GM12891 (cell line): ENCODE data around the gene ZNF618.

ENCODE experiments used
- DNase-seq: peaks from one replicate; pipeline ENCODE4 v3.0.0; 2011; ENCODE audit warnings: low spot score; ENCODE audit not compliant: insufficient read length
- FAIRE-seq: peaks from 2 replicates; lab custom pipeline; 2011; peaks lifted over from hg19 to GRCh38; lab: Jason Lieb, UNC
- PAX5 ChIP-seq: IDR thresholded peaks from 2 replicates; pipeline ENCODE4 v1.6.1; 2011; ENCODE audit warnings: low read length, moderate library complexity, mild to moderate bottlenecking; ENCODE audit not compliant: insufficient read depth, severe bottlenecking
- POLR2A ChIP-seq: IDR thresholded peaks from 2 replicates; pipeline ENCODE4 v1.6.1; 2011; ENCODE audit warnings: low read depth, low read length, control low read depth
- POLR2AphosphoS5 ChIP-seq: IDR thresholded peaks from 2 replicates; pipeline ENCODE4 v1.6.1; 2011; ENCODE audit warnings: low read depth, low read length, control low read depth
- POU2F2 ChIP-seq: IDR thresholded peaks from 2 replicates; pipeline ENCODE4 v1.6.1; 2011; ENCODE audit warnings: low read depth, mild to moderate bottlenecking, control low read depth, low read length, moderate library complexity
- SPI1 ChIP-seq: IDR thresholded peaks from 2 replicates; pipeline ENCODE4 v1.6.1; 2011; ENCODE audit warnings: low read depth, low read length, control low read depth
- TAF1 ChIP-seq: IDR thresholded peaks from 2 replicates; pipeline ENCODE4 v1.6.1; 2011; ENCODE audit warnings: low read depth, low read length, control low read depth

ZNF618 gene

DNA sequence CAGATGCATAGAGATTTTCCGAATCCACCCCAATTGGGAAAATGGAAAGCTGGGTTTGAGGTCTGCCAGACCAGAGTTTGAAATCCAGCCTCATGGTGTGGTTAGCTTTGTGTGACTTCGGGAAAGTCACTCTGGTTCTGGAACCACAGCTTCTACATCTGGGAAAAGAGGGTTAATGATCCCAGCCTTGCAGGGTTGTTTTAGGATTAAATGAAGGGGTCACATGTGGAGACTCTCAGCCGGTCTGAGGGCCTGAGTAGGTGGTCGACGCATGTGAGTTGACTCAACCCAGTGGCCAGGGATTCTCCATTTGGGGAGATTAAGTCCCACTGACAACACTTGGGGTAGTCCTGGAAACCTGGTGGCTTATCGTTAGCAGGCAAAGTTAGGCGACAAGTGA, 6.1 kb downstream of the ZNF618 start:
- DNase-seq, result no peak
- no peak for FAIRE-seq
- TF ChIP-seq POU2F2 (no peak), SPI1 (no peak), POLR2A (no peak)

DNA sequence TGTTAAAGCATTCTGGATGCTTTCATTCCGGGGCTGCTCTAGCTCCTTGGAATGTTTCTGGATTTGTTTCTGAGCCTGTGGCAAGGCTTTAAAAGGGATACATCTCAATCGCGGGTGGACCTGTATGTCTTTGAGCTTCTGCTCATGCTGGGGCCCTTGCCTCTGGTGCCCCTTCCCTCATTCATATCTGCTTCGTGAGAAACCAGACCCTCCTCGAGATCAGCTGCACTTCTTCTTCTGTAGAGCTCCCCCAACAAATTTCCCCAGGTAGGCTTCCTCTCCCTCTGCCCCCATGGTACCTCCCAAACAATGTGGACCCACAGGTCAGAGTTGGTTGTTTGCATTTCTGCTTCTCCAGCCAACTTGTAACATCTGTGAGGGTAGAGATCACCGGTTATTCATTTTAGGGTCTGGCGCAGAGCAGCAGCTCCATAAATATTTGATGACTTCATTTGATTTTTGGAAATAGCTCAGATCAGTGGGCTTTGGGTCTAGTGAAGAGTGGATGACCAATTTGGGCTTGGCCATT, 6.6 kb downstream of the ZNF618 start:
- TF ChIP-seq POLR2A (no peak), POLR2AphosphoS5 (no peak), PAX5 (no peak), TAF1 (no peak), SPI1 (no peak), POU2F2 (no peak)
- FAIRE-seq, result no peak
- no peak for DNase-seq

DNA sequence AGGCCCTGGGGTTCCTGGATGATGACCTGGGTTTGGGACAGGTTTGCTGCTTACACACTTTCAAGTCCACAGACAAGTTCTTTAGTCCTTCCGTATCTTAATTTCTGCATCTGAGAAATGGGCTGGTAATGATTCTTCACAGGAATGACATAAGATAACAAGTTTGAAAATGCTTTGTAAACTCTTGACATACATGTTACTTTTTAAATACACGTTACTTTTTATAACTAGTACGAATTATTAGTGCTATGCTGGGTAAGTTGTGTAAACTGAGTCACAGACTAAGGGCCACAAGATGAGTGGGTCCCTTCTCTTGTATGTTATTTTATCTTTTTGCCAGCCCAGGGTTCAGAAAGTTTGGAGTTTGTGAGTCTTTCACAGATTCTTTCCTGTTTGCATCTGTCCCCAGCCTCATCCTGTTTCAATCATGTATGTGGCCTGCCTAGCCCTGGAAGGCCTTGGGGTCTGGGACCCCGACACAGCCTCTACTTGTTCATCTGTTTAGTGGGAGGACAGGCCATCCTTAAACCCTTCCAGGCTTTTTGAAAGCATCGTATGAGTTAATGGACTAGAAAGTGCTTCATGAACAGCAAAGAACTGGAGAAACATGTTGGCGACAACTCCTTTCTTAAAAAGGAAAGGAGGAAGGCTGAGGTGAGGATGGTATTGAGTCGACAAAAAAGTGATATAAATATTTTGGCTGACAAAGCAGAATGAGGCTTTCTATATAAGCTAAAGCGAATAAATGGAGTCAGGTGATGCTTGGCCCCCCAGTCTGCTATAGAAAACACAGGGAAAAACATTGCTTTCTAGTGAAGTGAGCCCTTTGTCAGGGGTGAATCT, 9.3 kb downstream of the ZNF618 start:
- DNase-seq (no peak), FAIRE-seq (no peak)
- no peak for TF ChIP-seq TAF1

DNA sequence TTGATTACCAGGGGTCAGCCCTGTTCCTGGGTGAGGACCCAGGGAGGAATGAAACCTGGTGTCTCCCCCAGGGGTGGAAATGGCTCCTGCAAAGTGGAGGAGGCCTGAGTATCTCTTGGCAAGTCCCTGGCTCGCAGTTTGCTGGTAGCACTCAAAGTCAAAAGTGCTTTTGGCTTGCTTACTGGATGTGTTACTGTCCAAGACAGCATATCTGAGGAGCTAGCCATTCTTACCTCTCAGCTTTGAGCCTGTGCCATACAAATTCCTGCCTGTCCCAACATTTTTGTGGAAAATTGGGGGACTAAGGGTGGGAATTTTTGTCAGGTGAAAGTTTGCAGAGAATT, 9.9 kb downstream of the ZNF618 start:
- no peak for TF ChIP-seq SPI1
- FAIRE-seq, result no peak
- no peak for DNase-seq

DNA sequence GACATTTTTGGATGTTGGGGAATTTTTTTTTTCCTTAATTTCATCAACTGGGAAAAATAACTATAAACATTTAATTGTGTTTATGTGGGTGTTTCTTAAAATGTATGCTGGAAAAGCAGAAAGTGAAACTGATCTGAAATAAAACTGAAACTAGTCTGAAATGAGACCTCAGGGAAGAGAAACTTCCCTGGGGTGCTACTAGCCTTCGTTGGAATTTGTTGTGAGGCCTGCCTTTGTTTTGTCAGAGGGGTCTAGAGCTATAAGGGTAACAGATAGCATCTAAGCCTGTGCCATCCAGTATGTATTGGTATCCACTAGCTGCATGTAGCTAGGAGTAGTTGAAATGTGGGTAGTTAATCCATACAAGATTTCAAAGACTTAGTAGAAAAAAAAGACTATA, 10.4 kb downstream of the ZNF618 start:
- TF ChIP-seq PAX5 (no peak), POLR2AphosphoS5 (no peak), SPI1 (no peak), POLR2A (no peak), POU2F2 (no peak), TAF1 (no peak)

DNA sequence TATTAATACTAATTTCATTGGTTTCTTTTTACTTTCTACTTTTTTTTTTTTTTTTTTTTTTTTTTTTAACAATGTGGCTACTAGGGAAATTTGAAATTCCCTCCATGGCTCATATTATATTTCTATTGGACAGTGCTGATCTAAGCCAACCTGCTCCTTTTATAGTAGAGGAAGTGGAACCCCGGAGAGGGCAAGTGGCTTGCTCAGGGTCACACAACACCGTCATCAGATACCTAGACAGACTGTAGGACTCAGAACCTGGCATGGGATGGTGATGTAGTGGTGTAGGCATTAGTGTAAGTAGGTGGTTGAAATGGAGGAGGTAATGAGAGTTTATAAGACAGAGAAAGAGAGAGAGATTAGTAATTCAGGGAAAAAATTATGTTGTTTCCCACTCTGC, 10.8 kb downstream of the ZNF618 start:
- TF ChIP-seq SPI1 (0 out of 2 replicates have a peak, but pooled peaks have one; percentile 21), POLR2A (no peak)
- no peak for FAIRE-seq
- DNase-seq, result no peak

More for the DNA sequence above, 10.4 kb downstream of the ZNF618 start:
- DNase-seq, result no peak
- FAIRE-seq, result no peak

DNA sequence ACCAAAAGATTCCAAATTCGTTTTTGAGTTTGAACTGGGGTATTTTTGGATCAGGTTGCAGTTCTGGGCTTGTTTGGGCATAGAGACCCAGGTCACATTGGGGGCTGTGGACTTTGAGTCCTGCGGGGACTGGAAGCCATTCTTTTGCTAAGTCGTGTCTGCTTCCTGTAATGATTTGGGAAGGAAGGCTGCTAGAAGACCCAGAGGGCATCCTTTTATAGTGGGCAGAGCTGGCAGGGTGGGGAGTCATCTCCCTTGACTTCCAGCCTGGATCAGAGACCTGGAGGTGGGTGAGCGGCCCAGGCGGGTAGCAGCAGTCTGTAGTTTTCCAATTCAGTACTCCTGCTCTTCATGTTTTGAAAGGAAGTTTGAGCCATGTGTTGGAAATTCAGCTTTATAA, 11.3 kb downstream of the ZNF618 start:
- no peak for DNase-seq
- TF ChIP-seq POU2F2 (no peak), SPI1 (no peak)
- no peak for FAIRE-seq

DNA sequence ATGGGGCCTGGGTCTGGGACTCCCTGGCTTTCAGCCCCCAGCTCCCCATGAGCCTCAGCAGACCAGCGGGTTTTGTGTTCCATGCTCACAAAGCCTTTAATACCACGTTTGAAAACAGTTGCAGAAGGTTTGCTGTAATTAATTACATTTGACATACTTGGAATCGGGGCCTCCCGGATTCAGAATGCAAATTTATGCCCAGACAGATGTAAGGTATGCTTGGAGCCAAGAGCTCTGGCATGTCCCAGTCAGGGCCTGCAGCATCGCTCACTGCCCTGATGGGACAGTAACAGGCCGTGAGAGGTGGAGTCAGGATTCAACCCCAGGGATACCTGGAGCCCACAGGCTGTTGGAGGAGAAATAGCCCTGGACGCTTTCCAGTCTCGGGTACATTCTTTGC, 12.2 kb downstream of the ZNF618 start:
- FAIRE-seq (no peak), DNase-seq (no peak)
- TF ChIP-seq TAF1 (no peak), POLR2AphosphoS5 (no peak), PAX5 (no peak), POLR2A (no peak), SPI1 (no peak), POU2F2 (no peak)

DNA sequence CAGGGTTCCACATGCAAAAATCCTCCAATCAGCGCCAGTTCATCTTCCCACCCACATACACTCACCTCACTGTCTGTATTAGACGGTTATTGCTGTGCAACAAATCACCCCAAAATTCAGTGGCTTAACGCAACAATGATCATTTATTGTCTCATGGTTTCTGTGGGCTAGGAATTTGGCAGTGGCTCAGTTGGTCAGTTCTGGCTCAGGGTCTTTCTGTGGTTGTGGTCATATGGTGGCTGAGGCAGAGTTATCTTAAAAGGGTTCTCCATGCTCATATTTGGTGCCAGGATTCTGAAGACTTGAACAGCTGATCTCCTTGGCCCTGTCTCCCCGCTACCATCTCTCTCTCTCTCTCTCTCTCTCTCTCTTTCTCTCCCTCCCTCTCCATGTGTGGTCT, 12.9 kb downstream of the ZNF618 start:
- DNase-seq, result no peak
- TF ChIP-seq POU2F2 (no peak), TAF1 (no peak), SPI1 (no peak), POLR2AphosphoS5 (no peak), PAX5 (no peak), POLR2A (no peak)
- FAIRE-seq, result no peak

DNA sequence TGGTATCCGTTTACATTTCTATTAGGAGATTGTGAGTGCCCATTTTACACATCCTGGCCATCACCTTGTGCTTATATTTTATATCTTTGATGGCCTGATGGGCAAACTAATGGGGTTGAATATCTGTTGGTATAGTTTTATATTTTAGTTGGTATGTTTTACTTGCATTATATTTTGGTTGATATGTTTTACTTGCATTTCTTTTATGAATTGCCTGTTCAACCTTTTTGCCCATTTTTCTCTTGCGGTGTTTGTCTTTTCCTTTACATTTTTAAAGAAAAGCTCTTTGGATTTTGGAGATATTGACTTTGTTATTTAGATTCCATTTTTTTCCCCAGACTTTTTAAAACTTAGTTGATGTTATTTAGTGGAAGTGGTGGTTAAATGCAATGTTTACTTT, 14.6 kb downstream of the ZNF618 start:
- TF ChIP-seq TAF1 (no peak), PAX5 (no peak), POLR2A (no peak), POU2F2 (no peak), SPI1 (no peak), POLR2AphosphoS5 (no peak)
- FAIRE-seq, result no peak
- no peak for DNase-seq

DNA sequence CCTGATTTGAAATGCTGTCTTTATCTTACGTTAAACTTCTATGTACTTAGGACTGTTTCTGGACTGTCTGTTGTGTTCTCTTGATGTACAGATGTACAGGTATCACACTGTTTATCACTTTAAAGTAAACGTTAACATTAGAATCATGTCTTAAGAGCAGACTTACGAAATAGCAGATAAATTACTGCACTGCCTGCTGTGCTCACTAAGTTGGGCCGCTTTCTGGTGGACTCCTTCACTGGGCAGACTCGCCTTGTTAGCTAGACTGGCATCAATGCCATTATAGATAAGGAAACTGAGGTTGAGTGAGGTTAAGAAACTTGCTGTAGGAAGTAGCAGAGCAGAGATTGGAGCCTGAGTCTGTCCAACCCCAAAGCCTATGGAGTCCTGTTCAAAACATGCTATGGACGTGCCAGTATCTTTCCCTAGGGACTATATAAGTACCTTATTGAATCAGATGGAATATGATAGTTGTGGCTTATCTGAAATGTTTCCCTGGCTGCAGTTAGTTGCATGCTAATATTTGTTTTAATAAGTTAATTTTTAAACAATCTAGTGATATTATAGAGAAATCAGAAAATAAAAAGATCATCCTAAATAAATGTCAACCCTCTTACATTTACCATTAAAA, 16.9 kb downstream of the ZNF618 start:
- FAIRE-seq, result no peak
- TF ChIP-seq POLR2AphosphoS5, result no peak
- no peak for TF ChIP-seq POLR2A
- no peak for TF ChIP-seq PAX5
- TF ChIP-seq SPI1, result no peak
- TF ChIP-seq TAF1, result no peak
- no peak for TF ChIP-seq POU2F2
- DNase-seq, result no peak
